ENCODE data around the gene ERMN. TPM values are rescaled to one million over a fixed set of nuclear protein-coding genes. Genes with fewer than 3 reads are reported as not detected.

The ERMN gene
- total RNA-seq, 1 donor from 2014 or later = not detected

- Mint-ChIP-seq H3K27ac (ENCODE audit: unreplicated experiment) (no peak overlapping the region), H3K9me3 (ENCODE audit: unreplicated experiment) (no peaks in the 10 kb centered on the region), H3K36me3 (ENCODE audit: unreplicated experiment) (no peaks in the 10 kb centered on the region), H3K27me3 (ENCODE audit: unreplicated experiment) (peaks cover 4% of the 10 kb centered on the region), H3K4me3 (ENCODE audit: unreplicated experiment) (no peak overlapping the region), H3K4me1 (ENCODE audit: unreplicated experiment) (peaks cover 2% of the 10 kb centered on the region)
- no peak for DNase-seq (ENCODE audit: extremely low spot score, unreplicated experiment)
- TF ChIP-seq CTCF (IDR thresholded peaks at IDR 0.05) = no peak
Measured at GRCh38 chr2:157301307-157301706, 24.3 kb downstream of the ERMN start.

GRCh38 chr2:157296958-157297357, 28.7 kb downstream of the ERMN start:
- no peaks in the 10 kb centered on the region for H3K9me3 Mint-ChIP-seq (ENCODE audit: unreplicated experiment)
- no peaks in the 10 kb centered on the region for H3K27me3 Mint-ChIP-seq (ENCODE audit: unreplicated experiment)
- no peaks in the 10 kb centered on the region for H3K4me1 Mint-ChIP-seq (ENCODE audit: unreplicated experiment)
- TF ChIP-seq CTCF (IDR thresholded peaks at IDR 0.05) = no peak
- H3K4me3 Mint-ChIP-seq (ENCODE audit: unreplicated experiment) = no peak overlapping the region
- no peak for DNase-seq (ENCODE audit: extremely low spot score, unreplicated experiment)
- H3K27ac Mint-ChIP-seq (ENCODE audit: unreplicated experiment) = no peak overlapping the region
- H3K36me3 Mint-ChIP-seq (ENCODE audit: unreplicated experiment) = no peaks in the 10 kb centered on the region

GRCh38 chr2:157296490-157296889, 29.1 kb downstream of the ERMN start:
- H3K27ac Mint-ChIP-seq (ENCODE audit: unreplicated experiment) = no peak overlapping the region
- no peaks in the 10 kb centered on the region for H3K27me3 Mint-ChIP-seq (ENCODE audit: unreplicated experiment)
- H3K36me3 Mint-ChIP-seq (ENCODE audit: unreplicated experiment) = no peaks in the 10 kb centered on the region
- no peak for TF ChIP-seq CTCF (IDR thresholded peaks at IDR 0.05)
- no peak for DNase-seq (ENCODE audit: extremely low spot score, unreplicated experiment)
- H3K9me3 Mint-ChIP-seq (ENCODE audit: unreplicated experiment) = no peaks in the 10 kb centered on the region
- no peak overlapping the region for H3K4me3 Mint-ChIP-seq (ENCODE audit: unreplicated experiment)
- H3K4me1 Mint-ChIP-seq (ENCODE audit: unreplicated experiment) = no peaks in the 10 kb centered on the region

GRCh38 chr2:157292853-157293252, 32.8 kb downstream of the ERMN start:
- H3K36me3 Mint-ChIP-seq (ENCODE audit: unreplicated experiment) = no peaks in the 10 kb centered on the region
- peaks cover 8% of the 10 kb centered on the region for H3K4me1 Mint-ChIP-seq (ENCODE audit: unreplicated experiment)
- H3K4me3 Mint-ChIP-seq (ENCODE audit: unreplicated experiment) = no peak overlapping the region
- no peak for DNase-seq (ENCODE audit: extremely low spot score, unreplicated experiment)
- TF ChIP-seq CTCF (IDR thresholded peaks at IDR 0.05) = no peak
- no peaks in the 10 kb centered on the region for H3K9me3 Mint-ChIP-seq (ENCODE audit: unreplicated experiment)
- no peak overlapping the region for H3K27ac Mint-ChIP-seq (ENCODE audit: unreplicated experiment)
- H3K27me3 Mint-ChIP-seq (ENCODE audit: unreplicated experiment) = no peaks in the 10 kb centered on the region

GRCh38 chr2:157291018-157291417, 34.6 kb downstream of the ERMN start:
- no peak for TF ChIP-seq CTCF (IDR thresholded peaks at IDR 0.05)
- H3K9me3 Mint-ChIP-seq (ENCODE audit: unreplicated experiment) = no peaks in the 10 kb centered on the region

More at GRCh38 chr2:157291018-157291417, 34.6 kb downstream of the ERMN start:
- DNase-seq (ENCODE audit: extremely low spot score, unreplicated experiment) = no peak
- Mint-ChIP-seq H3K4me1 (ENCODE audit: unreplicated experiment) (peaks cover 8% of the 10 kb centered on the region), H3K4me3 (ENCODE audit: unreplicated experiment) (no peak overlapping the region), H3K27ac (ENCODE audit: unreplicated experiment) (no peak overlapping the region), H3K27me3 (ENCODE audit: unreplicated experiment) (no peaks in the 10 kb centered on the region), H3K36me3 (ENCODE audit: unreplicated experiment) (no peaks in the 10 kb centered on the region)

Data from osteocyte (in vitro differentiated cells).